NT2/D1 (cell line): Measurements from ENCODE around the gene KIAA0319L.

Experiments used
- DNase-seq: peaks from one replicate; pipeline ENCODE4 v3.0.0-alpha.2; 2011; ENCODE audit warnings: low read depth, low spot score
- H3K27me3 ChIP-seq: 2 replicates; pipeline ENCODE4 v1.6.0; 2011; ENCODE audit warnings: mild to moderate bottlenecking; ENCODE audit not compliant: insufficient read length, insufficient read depth
- H3K36me3 ChIP-seq: 2 replicates; pipeline ENCODE4 v1.6.1; 2011; ENCODE audit warnings: mild to moderate bottlenecking, low read length, mixed read lengths; ENCODE audit not compliant: insufficient read depth, insufficient read length
- H3K4me1 ChIP-seq: 2 replicates; pipeline ENCODE4 v1.5.1; 2011; ENCODE audit not compliant: insufficient read depth, insufficient read length
- H3K4me3 ChIP-seq: 2 replicates; pipeline ENCODE4 v1.5.1; 2011; ENCODE audit warnings: low read depth; ENCODE audit not compliant: insufficient read length
- H3K9ac ChIP-seq: 2 replicates; pipeline ENCODE4 v1.6.0; 2011; ENCODE audit warnings: low read depth; ENCODE audit not compliant: insufficient read length
- H3K9me3 ChIP-seq: 2 replicates; pipeline ENCODE4 v1.5.1; 2011; ENCODE audit warnings: mild to moderate bottlenecking, low read length; ENCODE audit not compliant: insufficient read depth
- SUZ12 ChIP-seq: IDR thresholded peaks from 2 replicates; pipeline ENCODE4 v1.6.1; 2011; ENCODE audit not compliant: insufficient read length, insufficient read depth; ENCODE audit errors: extremely low read depth
- YY1 ChIP-seq: IDR thresholded peaks from 2 replicates; pipeline ENCODE4 v1.6.1; 2011; ENCODE audit not compliant: insufficient read length, insufficient read depth
- ZNF274 ChIP-seq: IDR thresholded peaks from 2 replicates; pipeline ENCODE4 v1.6.1; 2011; ENCODE audit warnings: mild to moderate bottlenecking, low read depth, low read length

The KIAA0319L gene

DNA sequence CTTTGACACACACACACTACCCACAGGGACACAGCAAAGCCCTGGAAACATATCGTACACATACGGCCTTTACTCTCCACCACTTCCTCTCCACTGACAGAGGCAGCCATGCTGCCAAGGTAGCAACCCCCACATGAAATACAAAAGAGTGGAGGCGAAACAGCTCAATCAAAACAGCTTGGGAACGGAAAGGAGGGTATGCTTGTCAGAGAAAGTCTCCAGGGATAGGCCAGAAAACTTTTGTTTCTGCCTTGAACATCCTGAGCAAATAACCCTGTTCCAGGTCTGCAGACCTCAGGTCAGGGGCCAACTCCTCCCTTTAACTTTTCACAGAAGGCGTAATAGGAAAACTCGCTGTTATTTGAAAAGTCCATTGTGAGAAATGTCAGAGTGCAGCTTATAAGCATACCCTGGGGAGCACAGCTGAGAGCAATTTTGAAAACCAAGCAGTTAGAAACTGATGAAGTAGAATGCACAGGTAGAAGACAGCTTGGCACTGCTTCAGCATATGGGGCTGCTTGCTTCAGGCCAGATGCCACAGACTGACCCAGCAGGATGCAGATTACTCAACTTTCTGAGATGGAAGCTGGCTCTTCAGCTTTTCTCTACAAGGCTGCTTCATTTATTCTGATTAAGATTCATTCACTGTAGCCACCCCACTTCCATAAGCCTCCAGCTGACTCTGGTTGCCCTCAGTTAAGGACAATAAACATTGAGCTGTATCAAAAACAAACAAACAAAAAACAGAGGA is 18.0 kb downstream of the KIAA0319L start:
- H3K27me3 ChIP-seq = no peaks in the 10 kb centered on the region
- DNase-seq = no peak
- H3K4me1 ChIP-seq = no peaks in the 10 kb centered on the region
- no peak overlapping the region for H3K4me3 ChIP-seq
- H3K36me3 ChIP-seq = peaks cover 27% of the 10 kb centered on the region
- no peaks in the 10 kb centered on the region for H3K9me3 ChIP-seq
- no peak overlapping the region for H3K9ac ChIP-seq
- no peak for TF ChIP-seq SUZ12
- no peak for TF ChIP-seq YY1
- no peak for TF ChIP-seq ZNF274

DNA sequence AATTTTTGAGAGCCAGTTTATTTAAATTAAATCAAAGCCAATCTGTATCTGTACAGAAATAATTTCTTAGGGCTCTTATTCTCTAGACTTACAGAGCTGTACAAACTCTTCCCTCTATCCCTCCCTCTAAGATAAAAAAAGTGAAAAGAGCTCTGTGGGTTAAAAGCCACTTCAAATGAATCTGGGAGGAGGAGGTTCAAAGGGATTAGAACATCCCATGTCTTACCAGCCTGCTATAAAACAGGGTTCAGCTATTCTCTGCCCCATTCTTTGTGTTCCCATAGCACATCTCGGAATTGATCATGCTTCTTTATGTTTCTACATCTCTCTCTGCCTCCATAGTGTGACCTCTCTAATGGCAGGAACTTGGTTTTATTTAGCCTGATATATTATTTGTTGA is 19.4 kb downstream of the KIAA0319L start:
- H3K36me3 ChIP-seq = peaks cover 29% of the 10 kb centered on the region
- no peaks in the 10 kb centered on the region for H3K9me3 ChIP-seq
- no peaks in the 10 kb centered on the region for H3K4me1 ChIP-seq
- no peaks in the 10 kb centered on the region for H3K27me3 ChIP-seq
- H3K9ac ChIP-seq = no peak overlapping the region
- TF ChIP-seq ZNF274 (no peak), YY1 (no peak), SUZ12 (no peak)
- no peak for DNase-seq
- no peak overlapping the region for H3K4me3 ChIP-seq

DNA sequence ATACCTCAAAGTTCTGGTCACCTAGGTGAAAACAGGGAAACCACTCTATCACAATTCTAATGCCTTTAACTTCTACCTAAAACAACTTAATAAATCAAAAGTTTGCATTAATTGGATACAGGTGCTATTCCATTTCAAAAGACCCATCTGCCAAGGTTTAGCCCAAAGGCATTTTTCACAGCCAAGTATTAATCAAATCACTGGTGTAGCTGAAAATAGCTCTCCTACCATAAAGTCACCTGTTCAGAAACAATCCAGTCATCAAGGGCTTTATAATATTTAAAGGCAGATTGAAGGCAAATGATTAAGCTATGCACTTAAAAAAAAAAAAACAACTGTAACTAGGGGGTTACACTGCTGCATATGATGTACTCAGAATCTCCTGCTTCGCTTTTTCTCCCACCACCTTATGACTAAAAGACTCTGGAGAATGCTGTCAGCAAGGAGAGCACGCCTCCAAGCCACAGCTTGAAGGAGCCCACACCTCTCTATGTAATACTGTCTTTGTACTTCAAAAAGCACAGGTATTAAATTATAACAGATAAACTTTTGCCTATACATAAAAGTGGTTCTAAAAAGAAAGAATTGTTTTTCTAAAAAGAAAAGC is 20.5 kb downstream of the KIAA0319L start:
- Histone ChIP-seq H3K4me3 (no peak overlapping the region), H3K27me3 (no peaks in the 10 kb centered on the region), H3K9ac (no peak overlapping the region), H3K36me3 (peaks cover 28% of the 10 kb centered on the region), H3K4me1 (no peaks in the 10 kb centered on the region), H3K9me3 (no peaks in the 10 kb centered on the region)
- DNase-seq = no peak
- TF ChIP-seq SUZ12 (no peak), YY1 (no peak), ZNF274 (no peak)

DNA sequence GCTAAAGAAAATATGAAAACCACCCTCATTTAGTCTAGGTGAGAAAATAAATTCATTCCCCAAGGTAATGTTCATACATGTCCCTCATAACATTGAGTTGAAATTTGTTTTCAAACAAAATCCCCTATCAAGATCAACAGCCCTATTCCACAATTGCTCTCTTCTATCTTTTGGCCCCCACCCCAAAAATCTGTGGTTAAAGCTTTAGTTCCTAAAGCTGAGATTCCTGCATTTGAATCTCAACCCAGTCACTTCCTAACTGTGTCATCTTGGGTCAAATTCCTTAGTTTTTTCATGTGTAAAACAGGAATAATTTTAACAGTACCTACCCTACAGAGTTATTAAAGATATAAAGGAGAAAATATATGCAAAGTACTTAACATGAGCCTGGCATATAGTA is 22.0 kb downstream of the KIAA0319L start:
- TF ChIP-seq SUZ12 (no peak), YY1 (no peak)
- Histone ChIP-seq H3K27me3 (no peaks in the 10 kb centered on the region), H3K36me3 (peaks cover 34% of the 10 kb centered on the region), H3K9ac (no peak overlapping the region), H3K4me1 (no peaks in the 10 kb centered on the region), H3K9me3 (peaks cover 13% of the 10 kb centered on the region), H3K4me3 (no peak overlapping the region)
- peak; percentile 35 for DNase-seq

DNA sequence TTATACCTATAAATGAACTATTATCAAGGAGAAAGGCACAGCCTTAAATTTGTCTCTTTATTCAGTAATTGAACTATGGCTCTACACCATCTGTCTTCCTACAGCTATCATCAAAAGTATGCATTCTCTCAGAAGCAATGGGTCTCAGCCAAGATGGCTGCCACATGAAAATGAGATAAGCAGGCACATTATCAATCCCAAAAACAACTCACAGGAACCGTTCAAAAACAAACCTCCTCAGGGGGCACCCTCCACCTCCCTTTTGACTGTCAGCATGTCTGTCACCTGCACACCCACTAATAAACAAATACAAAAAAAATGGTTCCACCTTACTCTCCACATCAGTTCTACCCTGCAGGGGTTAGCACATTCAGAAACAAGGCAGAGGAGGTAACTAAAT is 23.6 kb downstream of the KIAA0319L start:
- DNase-seq = no peak
- Histone ChIP-seq H3K36me3 (peaks cover 38% of the 10 kb centered on the region), H3K4me3 (no peak overlapping the region), H3K4me1 (no peaks in the 10 kb centered on the region), H3K9ac (no peak overlapping the region), H3K27me3 (no peaks in the 10 kb centered on the region), H3K9me3 (peaks cover 24% of the 10 kb centered on the region)
- no peak for TF ChIP-seq YY1
- TF ChIP-seq ZNF274 = no peak
- TF ChIP-seq SUZ12 = no peak

DNA sequence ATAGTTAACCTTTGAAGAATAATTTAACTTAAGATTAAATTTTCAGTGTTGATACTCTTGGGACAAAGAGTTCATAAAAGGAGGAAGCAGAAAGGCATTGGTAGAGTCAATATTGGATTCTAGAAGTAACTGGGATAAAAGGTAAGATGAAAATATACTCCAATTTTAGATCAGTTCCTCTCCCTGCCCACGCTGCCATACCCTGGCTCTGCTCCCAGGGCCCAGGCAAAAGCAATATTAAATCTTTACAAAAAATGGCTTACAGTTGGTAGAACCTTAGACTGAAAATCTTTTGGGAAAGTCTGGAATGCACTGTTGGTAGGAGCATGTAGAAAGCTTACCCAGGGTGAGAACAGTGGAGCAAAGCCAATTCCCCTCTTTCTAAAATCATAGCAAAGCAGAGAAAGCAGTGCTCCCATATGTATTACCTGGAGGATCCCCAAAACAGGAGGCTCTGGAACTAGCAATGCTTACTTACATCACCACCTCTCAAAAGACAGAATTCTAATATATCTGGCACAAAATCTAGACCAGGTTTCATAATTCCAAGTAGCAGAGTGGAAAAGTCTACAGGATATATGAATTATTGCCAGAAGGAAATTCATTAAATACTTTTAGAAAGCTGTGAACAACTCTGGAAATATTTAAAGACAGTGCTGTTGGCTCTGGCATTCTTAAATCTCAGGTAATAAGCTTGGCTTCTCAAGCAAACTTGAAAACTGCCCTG is 24.5 kb downstream of the KIAA0319L start:
- Histone ChIP-seq H3K27me3 (no peaks in the 10 kb centered on the region), H3K9me3 (peaks cover 30% of the 10 kb centered on the region), H3K36me3 (peaks cover 38% of the 10 kb centered on the region), H3K9ac (no peak overlapping the region), H3K4me1 (no peaks in the 10 kb centered on the region), H3K4me3 (no peak overlapping the region)
- TF ChIP-seq YY1 = no peak
- TF ChIP-seq ZNF274 = no peak
- TF ChIP-seq SUZ12 = no peak
- no peak for DNase-seq

DNA sequence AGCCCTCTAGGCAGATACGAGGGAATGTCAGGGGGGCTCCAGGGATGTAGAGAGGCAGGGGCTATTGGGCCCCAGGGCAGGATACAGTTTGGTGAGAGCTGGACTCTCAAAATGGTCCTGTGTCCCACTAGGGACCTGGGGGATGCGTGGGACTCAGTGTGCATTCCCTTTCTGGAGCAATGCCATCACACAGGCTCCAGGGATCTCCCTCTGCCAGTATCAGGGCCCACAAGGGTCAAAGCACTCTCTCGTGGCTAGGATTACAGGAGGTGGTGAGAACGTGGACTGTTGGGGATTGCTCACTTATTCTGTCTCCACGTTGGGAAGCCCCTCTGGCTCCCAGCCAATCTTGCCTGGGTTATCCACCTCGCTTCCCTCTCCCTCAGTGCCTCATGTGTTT is 25.8 kb downstream of the KIAA0319L start:
- Histone ChIP-seq H3K4me3 (no peak overlapping the region), H3K9me3 (peaks cover 40% of the 10 kb centered on the region)
- DNase-seq = no peak

More for the DNA sequence above, 25.8 kb downstream of the KIAA0319L start:
- Histone ChIP-seq H3K36me3 (peaks cover 39% of the 10 kb centered on the region), H3K27me3 (no peaks in the 10 kb centered on the region), H3K4me1 (no peaks in the 10 kb centered on the region), H3K9ac (no peak overlapping the region)
- TF ChIP-seq ZNF274 (no peak), YY1 (no peak), SUZ12 (no peak)
